Mucosa of descending colon (tissue), 3 donors: ENCODE data around the gene WARS2. TPM values are rescaled to one million over a fixed set of nuclear protein-coding genes. Genes with fewer than 3 reads are reported as not detected.

Experiments
- ATAC-seq: fragments of 200-7000 bp; cut with Tn5 transposase; one replicate; pipeline ENCODE4 v1.9.1; 2020; ENCODE audit warnings: mild to moderate bottlenecking, moderate library complexity
- DNase-seq, 3 donors: peaks; one replicate each; pipeline ENCODE4 v3.0.0-alpha.2; 2020
- H3K36me3 ChIP-seq: fragments of 200-600 bp; one replicate; pipeline ENCODE4 v1.8.0; 2021; ENCODE audit warnings: low read depth, mild to moderate bottlenecking
- H3K4me1 ChIP-seq: fragments of 200-600 bp; one replicate; pipeline ENCODE4 v1.8.0; 2021; ENCODE audit warnings: low read depth, mild to moderate bottlenecking
- H3K4me3 ChIP-seq: fragments of 200-600 bp; one replicate; pipeline ENCODE4 v1.8.0; 2021; ENCODE audit warnings: mild to moderate bottlenecking
- H3K9me3 ChIP-seq: fragments of 200-600 bp; one replicate; pipeline ENCODE4 v1.8.0; 2021; ENCODE audit warnings: mild to moderate bottlenecking
- CTCF ChIP-seq: fragments of 200-600 bp; IDR thresholded peaks from one replicate; pipeline ENCODE4 v1.8.0; 2022; ENCODE audit warnings: antibody characterized with exemption, mild to moderate bottlenecking
- intact Hi-C, 2 donors: fragments of 100-400 bp; cut with DNase I in 1 of 2; cut with micrococcal nuclease in 1 of 2; formaldehyde crosslinking; loops; one replicate each; pipeline versions ENCODE4 v1.11.0 to v1.11.1; 2022; cut with DNase I, micrococcal nuclease
- total RNA-seq, 3 donors: library from RNA; stranded (reverse); fragmentation: NEBNext Ultra II Directional in 2 of 3; extraction: Animal tissue kit (Norgen Biotek cat#: 25700) in 2 of 3; gene quantifications; one replicate each; pipeline versions ENCODE4 v1.2.1 to v1.2.4, GENCODE V29; 2021 to 2023
- donor health status: DM: no; HTN: no; CAD: no; lungs with moderate emphysema.
- donor health status: DM: no; HTN: no; CAD: no.
- donor health status: DM: no; HTN: yes; CAD: no.

Gene WARS2
- total RNA-seq, 3 donors from 2014 or later: 10.5 to 14.9 (median 14.5) TPM

DNA sequence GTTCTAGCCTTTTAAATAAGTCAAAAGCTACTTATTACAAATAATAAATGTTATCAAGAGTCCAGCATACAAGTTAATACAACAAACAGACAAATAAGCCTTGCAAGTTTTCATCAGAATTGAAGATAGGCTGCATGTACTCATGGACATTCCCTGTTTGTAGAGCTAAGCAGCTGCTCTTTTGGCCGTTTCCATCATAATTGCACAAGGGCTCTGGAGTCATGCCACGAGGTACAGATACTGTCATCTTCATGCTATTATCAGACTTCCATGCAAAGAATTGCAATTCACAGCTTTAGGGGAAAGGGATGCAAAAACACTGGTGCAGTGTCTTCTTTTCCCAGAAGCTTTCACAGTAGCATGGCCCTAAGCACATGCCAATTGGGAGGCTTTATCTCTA, 99.5 kb downstream of the WARS2 start:
- intact Hi-C loops: no loop called here
- Histone ChIP-seq H3K9me3 (no peaks in the 10 kb centered on the region), H3K4me1 (no peaks in the 10 kb centered on the region), H3K36me3 (no peaks in the 10 kb centered on the region), H3K4me3 (no peak overlapping the region)
- no peak for ATAC-seq
- DNase-seq: peak in 1 of 3 donors; percentile 13
- TF ChIP-seq CTCF: no peak

DNA sequence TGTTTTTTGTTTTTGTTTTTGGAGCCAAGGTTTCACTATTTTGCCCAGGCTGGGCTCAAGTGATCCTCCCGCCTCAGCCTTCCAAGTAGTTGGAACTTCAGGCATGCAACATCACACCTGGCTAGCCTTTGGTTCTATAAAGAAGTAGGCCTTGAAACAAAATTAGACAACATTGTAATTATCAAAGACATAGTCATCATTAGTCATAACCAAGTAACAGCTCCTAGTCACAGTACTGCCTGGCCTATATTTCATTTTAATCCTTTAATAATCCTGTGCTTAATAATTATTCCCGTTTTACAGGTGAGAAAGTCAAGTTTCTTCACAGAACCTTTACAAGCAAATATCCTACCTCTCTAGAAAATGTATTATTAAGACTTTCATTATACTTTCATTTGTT, 100.0 kb downstream of the WARS2 start:
- DNase-seq: no peak
- H3K4me1 ChIP-seq: no peaks in the 10 kb centered on the region
- H3K4me3 ChIP-seq: no peak overlapping the region
- intact Hi-C loops: no loop called here
- H3K36me3 ChIP-seq: no peaks in the 10 kb centered on the region
- ATAC-seq: no peak
- TF ChIP-seq CTCF: no peak
- H3K9me3 ChIP-seq: no peaks in the 10 kb centered on the region

DNA sequence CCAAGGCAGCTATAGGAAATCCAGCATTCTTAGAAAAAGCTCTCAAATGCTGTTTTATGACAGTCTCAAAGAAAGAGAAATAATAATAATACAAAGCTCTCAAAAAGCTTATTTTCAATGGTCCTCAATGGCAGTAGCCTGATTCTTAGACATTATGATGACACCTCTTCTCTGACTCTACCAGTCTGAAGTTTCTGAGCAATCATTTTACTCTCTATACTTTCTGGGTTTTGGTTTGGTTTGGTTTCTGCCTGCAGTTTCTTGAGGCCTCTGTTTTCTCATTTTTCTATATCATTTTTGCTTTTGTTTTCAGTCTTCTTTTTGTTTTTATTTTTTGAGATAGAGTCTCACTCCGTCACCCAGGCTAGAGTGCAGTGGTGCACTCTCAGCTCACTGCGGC, 102.1 kb downstream of the WARS2 start:
- H3K36me3 ChIP-seq: no peaks in the 10 kb centered on the region
- TF ChIP-seq CTCF: no peak

GRCh38 chr1:119034359-119034758, 106.1 kb downstream of the WARS2 start:
- ATAC-seq (no peak), DNase-seq (no peak)
- Histone ChIP-seq H3K9me3 (no peaks in the 10 kb centered on the region), H3K36me3 (no peaks in the 10 kb centered on the region), H3K4me3 (no peak overlapping the region), H3K4me1 (no peaks in the 10 kb centered on the region)
- no peak for TF ChIP-seq CTCF
- intact Hi-C loops: no loop called here

More for the DNA sequence above, 102.1 kb downstream of the WARS2 start:
- intact Hi-C loops: no loop called here
- no peak for DNase-seq
- Histone ChIP-seq H3K4me1 (no peaks in the 10 kb centered on the region), H3K9me3 (no peaks in the 10 kb centered on the region), H3K4me3 (no peak overlapping the region)
- ATAC-seq: no peak

GRCh38 chr1:119032986-119033385, 107.5 kb downstream of the WARS2 start:
- TF ChIP-seq CTCF: no peak
- Histone ChIP-seq H3K36me3 (no peaks in the 10 kb centered on the region), H3K4me3 (no peak overlapping the region), H3K4me1 (no peaks in the 10 kb centered on the region), H3K9me3 (no peaks in the 10 kb centered on the region)
- intact Hi-C loops: no loop called here
- ATAC-seq (no peak), DNase-seq (no peak)

DNA sequence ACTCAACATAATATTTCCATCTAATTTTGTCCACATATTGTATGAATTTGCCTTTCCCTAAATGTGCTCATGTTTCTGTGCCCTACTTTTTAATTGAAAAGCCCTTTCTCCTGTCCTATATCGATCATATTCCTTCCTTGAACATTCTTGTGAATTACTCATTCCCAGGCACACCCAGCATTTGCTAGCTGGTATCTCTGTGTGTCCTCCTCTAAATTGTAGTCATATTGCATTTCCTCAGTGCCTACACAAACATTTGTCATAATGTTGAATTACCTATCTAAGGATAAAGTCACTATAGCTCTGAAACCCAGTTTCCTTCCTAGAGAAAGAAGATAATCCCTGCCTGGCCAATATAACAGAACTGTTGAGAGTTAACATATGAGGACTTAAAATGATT, 112.7 kb downstream of the WARS2 start:
- DNase-seq (no peak), ATAC-seq (peak; percentile 77)
- Histone ChIP-seq H3K9me3 (no peaks in the 10 kb centered on the region), H3K4me3 (no peak overlapping the region), H3K36me3 (no peaks in the 10 kb centered on the region), H3K4me1 (no peaks in the 10 kb centered on the region)
- no peak for TF ChIP-seq CTCF
- intact Hi-C loops: no loop called here
